IMR-90 (cell line): ENCODE data around the gene MROH8. TPM values are rescaled to one million over a fixed set of nuclear protein-coding genes. Genes with fewer than 3 reads are reported as not detected.

ENCODE experiments used
- ATAC-seq: fragments of 200-7000 bp; cut with Tn5 transposase; 2 replicates; pipeline ENCODE4 v1.9.1; 2020; ENCODE audit warnings: low read depth, mild to moderate bottlenecking, moderate library complexity
- BruUV-seq: library from RNA; stranded (reverse); fragments of 400-500 nt; replicated peaks from 2 replicates; lab custom pipeline; 2021; lab: Mats Ljungman, UMichigan
- CTCF ChIA-PET: fragments of 300-600 bp; formaldehyde crosslinking; extraction: SDS; loops from one replicate; lab custom pipeline; 2021; ENCODE audit warnings: antibody characterized with exemption; lab: Yijun Ruan, JAX
- POLR2A ChIA-PET: fragments of 300-600 bp; sonication (Branson Sonifier 250); formaldehyde crosslinking; loops from one replicate; lab custom pipeline; 2022; ENCODE audit warnings: antibody characterized with exemption; ENCODE audit not compliant: unreplicated experiment; lab: Charles Lee
- DNase-seq: peaks from one replicate; pipeline ENCODE4 v3.0.0; 2013
- H2AFZ ChIP-seq: replicated peaks from 2 replicates; pipeline ENCODE3; 2013; ENCODE audit warnings: low read length, mild to moderate bottlenecking; ENCODE audit not compliant: poor library complexity
- H2AK5ac ChIP-seq: 2 replicates; pipeline ENCODE4 v1.6.1; 2013; ENCODE audit warnings: low read depth, low read length, inconsistent platforms
- H2AK9ac ChIP-seq: replicated peaks from 2 replicates; pipeline ENCODE3; 2013; ENCODE audit warnings: mild to moderate bottlenecking, low read depth, low read length, moderate library complexity; ENCODE audit not compliant: poor library complexity
- H2BK120ac ChIP-seq: 2 replicates; pipeline ENCODE4 v1.6.1; 2013; ENCODE audit warnings: low read depth, low read length, inconsistent platforms
- H2BK15ac ChIP-seq: 3 replicates; pipeline ENCODE4 v1.6.1; 2013; ENCODE audit warnings: low read depth, low read length, inconsistent platforms
- H2BK20ac ChIP-seq: 2 replicates; pipeline ENCODE4 v1.6.1; 2013; ENCODE audit warnings: low read depth, mild to moderate bottlenecking, inconsistent platforms, low read length, moderate library complexity
- H2BK5ac ChIP-seq: 2 replicates; pipeline ENCODE4 v1.6.1; 2013; ENCODE audit warnings: mild to moderate bottlenecking, low read depth, low read length, inconsistent platforms; ENCODE audit not compliant: poor library complexity, severe bottlenecking
- H3K14ac ChIP-seq: replicated peaks from 2 replicates; pipeline ENCODE4 v1.6.1; 2013; ENCODE audit warnings: low read depth, low read length, inconsistent platforms
- H3K18ac ChIP-seq: 2 replicates; pipeline ENCODE4 v1.6.1; 2013; ENCODE audit warnings: low read depth, low read length, control low read depth
- H3K23ac ChIP-seq: 2 replicates; pipeline ENCODE4 v1.6.1; 2013; ENCODE audit warnings: low read depth, low read length, inconsistent platforms
- H3K27ac ChIP-seq: 2 replicates; pipeline ENCODE4 v1.5.1; 2013; ENCODE audit warnings: mild to moderate bottlenecking, control low read depth, low read length; ENCODE audit not compliant: insufficient read depth
- H3K27me3 ChIP-seq: 2 replicates; pipeline ENCODE4 v1.6.1; 2013; ENCODE audit warnings: low read length; ENCODE audit not compliant: control insufficient read depth, insufficient read depth
- H3K36me3 ChIP-seq: 2 replicates; pipeline ENCODE4 v1.6.1; 2013; ENCODE audit warnings: low read length, mixed read lengths; ENCODE audit not compliant: control insufficient read depth, insufficient read depth
- H3K4ac ChIP-seq: 2 replicates; pipeline ENCODE4 v1.6.1; 2013; ENCODE audit warnings: low read depth, low read length, inconsistent platforms
- H3K4me1 ChIP-seq: 2 replicates; pipeline ENCODE4 v1.6.1; 2013; ENCODE audit warnings: low read length, mixed read lengths; ENCODE audit not compliant: control insufficient read depth, insufficient read depth
- H3K4me2 ChIP-seq: 2 replicates; pipeline ENCODE4 v1.6.1; 2013; ENCODE audit warnings: low read depth, mild to moderate bottlenecking, control low read depth, low read length, moderate library complexity
- H3K4me3 ChIP-seq: 2 replicates; pipeline ENCODE4 v1.5.1; 2013; ENCODE audit warnings: low read depth, mild to moderate bottlenecking, control low read depth, low read length, moderate library complexity; ENCODE audit not compliant: insufficient read depth
- H3K56ac ChIP-seq: 2 replicates; pipeline ENCODE4 v1.6.1; 2013; ENCODE audit warnings: low read length, inconsistent platforms; ENCODE audit not compliant: insufficient read depth; ENCODE audit errors: extremely low read depth
- H3K79me1 ChIP-seq, 2 experiments: 2 replicates each; pipeline ENCODE4 v1.6.1; 2013; ENCODE audit warnings: low read length in 2 of 2, inconsistent platforms in 1 of 2, low read depth in 1 of 2
- H3K9ac ChIP-seq: 2 replicates; pipeline ENCODE4 v1.6.1; 2013; ENCODE audit warnings: low read depth, low read length, control low read depth
- H3K9me1 ChIP-seq: 2 replicates; pipeline ENCODE4 v1.6.1; 2013; ENCODE audit warnings: low read length, inconsistent platforms; ENCODE audit not compliant: insufficient read depth
- H3K9me3 ChIP-seq: 2 replicates; pipeline ENCODE4 v1.6.1; 2013; ENCODE audit warnings: low read length; ENCODE audit not compliant: control insufficient read depth, insufficient read depth
- H4K20me1 ChIP-seq: 2 replicates; pipeline ENCODE4 v1.6.1; 2013; ENCODE audit warnings: low read length, inconsistent platforms; ENCODE audit not compliant: insufficient read depth
- H4K5ac ChIP-seq: 2 replicates; pipeline ENCODE4 v1.6.1; 2013; ENCODE audit warnings: mild to moderate bottlenecking, low read depth, low read length, control low read depth
- H4K8ac ChIP-seq, 2 experiments: 2 replicates each; pipeline ENCODE4 v1.6.1; 2013; ENCODE audit warnings: low read depth in 2 of 2, low read length in 2 of 2, control low read depth in 1 of 2, inconsistent platforms in 1 of 2
- H4K91ac ChIP-seq: 2 replicates; pipeline ENCODE4 v1.6.1; 2013; ENCODE audit warnings: low read depth, low read length, inconsistent platforms; ENCODE audit not compliant: insufficient read depth
- MAFK ChIP-seq: IDR thresholded peaks from 2 replicates; pipeline ENCODE4 v1.6.1; 2012; ENCODE audit warnings: low read depth, low read length, improper control_type of control experiment
- POLR2A ChIP-seq: IDR thresholded peaks from 2 replicates; pipeline ENCODE4 v1.6.1; 2012; ENCODE audit warnings: mild to moderate bottlenecking, low read depth, low read length
- WGBS, 2 experiments: methylation state at CpG; one replicate each; pipeline versions ENCODE4 v1.1.5 to v1.1.7; 2013; ENCODE audit warnings: missing lambda C conversion rate in 2 of 2; ENCODE audit not compliant: insufficient read length in 1 of 2; ENCODE audit errors: extremely low coverage in 2 of 2; 5-methylcytosine and 5-hydroxymethylcytosine counted together
- dilution Hi-C: fragments of 300-500 bp; cut with HindIII; formaldehyde crosslinking; loops from one replicate; pipeline ENCODE4 v1.14.3; 2018; ENCODE audit warnings: low sequenced_read_pairs; ENCODE audit not compliant: unreplicated experiment
- in situ Hi-C: fragments of 300-500 bp; cut with MboI; formaldehyde crosslinking; loops from 3 replicates; pipeline ENCODE4 v1.14.3; 2019; ENCODE audit warnings: low sequenced_read_pairs, inconsistent platforms, mixed read lengths
- intact Hi-C: fragments of 100-400 bp; cut with micrococcal nuclease; formaldehyde crosslinking; loops from 2 replicates; pipeline ENCODE4 v1.10.0; 2022
- polyA plus RNA-seq, 3 experiments: library from polyadenylated mRNA; depleted of rRNA; stranded (reverse); fragments of >200 nt; gene quantifications; 2 replicates each; pipeline ENCODE4 v1.2.3, GENCODE V29; 2012; ENCODE audit warnings: low replicate concordance in 1 of 3
- total RNA-seq: library from RNA; depleted of rRNA; stranded (reverse); fragments of >200 nt; gene quantifications from 2 replicates; pipeline ENCODE4 v1.2.3, GENCODE V29; 2012

The MROH8 gene
- total and polyA plus RNA-seq, 2 of the 4 experiments (the other 2 are of a cell fraction) = 1.3 to 1.8 TPM

- Histone ChIP-seq H3K27ac (peak overlapping the region; percentile 25; the same call in 1 of the 2 replicates), H2BK20ac (no peak overlapping the region), H2BK15ac (no peak overlapping the region), H3K9me1 (0 out of 2 replicates have a peak, but pooled peaks cover 3% of the 10 kb centered on the region), H3K56ac (no peak overlapping the region), H2BK120ac (no peak overlapping the region), H4K20me1 (no peaks in the 10 kb centered on the region), H3K4me3 (no peak overlapping the region), H3K36me3 (peaks cover 12% of the 10 kb centered on the region; the same call in 1 of the 2 replicates), H3K4ac (no peak overlapping the region), H4K91ac (no peak overlapping the region), H4K8ac (no peak overlapping the region; a peak in 1 of 4 replicates), H3K4me2 (no peak overlapping the region), H3K9ac (no peak overlapping the region), H2BK5ac (peak overlapping the region; percentile 40), H3K14ac (no peak overlapping the region), H2AK5ac (no peak overlapping the region), H3K9me3 (no peaks in the 10 kb centered on the region), H3K18ac (peak overlapping the region; percentile 57; the same call in 1 of the 2 replicates), H3K4me1 (peaks cover 4% of the 10 kb centered on the region; the same call in 1 of the 2 replicates), H3K27me3 (no peaks in the 10 kb centered on the region), H2AFZ (no peak overlapping the region), H3K23ac (no peak overlapping the region), H4K5ac (peak overlapping the region; percentile 29), H3K79me1 (peaks cover 12% of the 10 kb centered on the region in 2 experiments), H2AK9ac (no peak overlapping the region)
- WGBS, 2 experiments = no CpG with 5 or more reads among the region's 2 CpGs
- ChIA-PET POLR2A (no interaction called here), CTCF (no interaction called here)
- DNase-seq = no peak
- dilution Hi-C loops (no loop called here), intact Hi-C loops (no loop called here), in situ Hi-C loops (no loop called here)
- no TSS peak for BruUV-seq
- TF ChIP-seq MAFK (peak; percentile 79), POLR2A (no peak)
- ATAC-seq = no peak
Measured at GRCh38 chr20:37066168-37066567, 113.2 kb downstream of the MROH8 start.
